Small intestine (tissue), 7 donors: Measurements from ENCODE around the gene BOD1. TPM values are rescaled to one million over a fixed set of nuclear protein-coding genes. Genes with fewer than 3 reads are reported as not detected.

Experiments
- DNase-seq, 2 donors: peaks; one replicate each; pipeline versions ENCODE4 v3.0.0 to v3.0.0-alpha.2; 2013
- FAIRE-seq: peaks from 2 replicates; lab custom pipeline; 2012; peaks lifted over from hg19 to GRCh38; lab: Jason Lieb, UNC
- H3K27ac ChIP-seq, 3 donors: one replicate each; pipeline ENCODE4 v1.5.1; 2013; ENCODE audit warnings: low read length in 2 of 3, mild to moderate bottlenecking in 2 of 3, control low read depth in 1 of 3, inconsistent platforms in 1 of 3, low read depth in 1 of 3, moderate library complexity in 1 of 3
- H3K27me3 ChIP-seq, 3 donors: one replicate each; pipeline ENCODE4 v1.6.1; 2013; ENCODE audit warnings: low read length in 3 of 3, inconsistent platforms in 1 of 3; ENCODE audit not compliant: control insufficient read depth in 3 of 3, insufficient read depth in 3 of 3
- H3K36me3 ChIP-seq, 3 donors: one replicate each; pipeline ENCODE4 v1.6.1; 2013; ENCODE audit warnings: low read length in 3 of 3, inconsistent platforms in 1 of 3, low read depth in 1 of 3, mild to moderate bottlenecking in 1 of 3, moderate library complexity in 1 of 3; ENCODE audit not compliant: control insufficient read depth in 3 of 3, insufficient read depth in 2 of 3
- H3K4me1 ChIP-seq, 3 donors: one replicate each; pipeline ENCODE4 v1.6.1; 2013; ENCODE audit warnings: low read length in 2 of 3, inconsistent platforms in 1 of 3, low read depth in 1 of 3, mild to moderate bottlenecking in 1 of 3, moderate library complexity in 1 of 3; ENCODE audit not compliant: control insufficient read depth in 3 of 3, insufficient read depth in 2 of 3
- H3K4me3 ChIP-seq, 3 donors: one replicate each; pipeline ENCODE4 v1.5.1; 2013; ENCODE audit warnings: low read length in 3 of 3, control low read depth in 1 of 3, inconsistent platforms in 1 of 3, low read depth in 1 of 3, mild to moderate bottlenecking in 1 of 3, moderate library complexity in 1 of 3
- H3K9me3 ChIP-seq, 2 donors: one replicate each; pipeline ENCODE4 v1.6.1; 2013; ENCODE audit warnings: low read depth in 1 of 2, low read length in 1 of 2; ENCODE audit not compliant: control insufficient read depth in 2 of 2, insufficient read depth in 1 of 2
- WGBS, 3 donors: extraction: QIAGEN DNeasy Blood & Tissue Kit; methylation state at CpG; one replicate each; pipeline ENCODE4 v1.1.7; 2013; 5-methylcytosine and 5-hydroxymethylcytosine counted together
- polyA plus RNA-seq, 4 donors: library from polyadenylated mRNA; stranded (reverse) in 3 of 4; unstranded in 1 of 4; fragments of 200-250 nt in 3 of 4; fragments of 120-200 nt in 1 of 4; gene quantifications; one replicate each; pipeline versions ENCODE4 v1.2.1 to v1.2.3, GENCODE V29; 2013
- donor health status: healthy with polysubstance abuse.
- donor health status: control.
- donor health status: control.
- donor health status: Bipolar disorder and iron deficiency.
- donor health status: healthy.

BOD1 gene
- polyA plus RNA-seq, 4 donors: 22.4 to 76.7 (median 36.6) TPM

GRCh38 chr5:173564106-173564505 lies 52.3 kb downstream of the BOD1 start:
- H3K9me3 ChIP-seq: peaks cover 0 to 14% of the 10 kb centered on the region in 2 donors
- no peaks in the 10 kb centered on the region for H3K36me3 ChIP-seq
- WGBS, 3 donors: 63 to 69% (median 66%) methylated on average over 4 of the region's 4 CpGs
- H3K27me3 ChIP-seq: peaks cover 0 to 2% (median 0%) of the 10 kb centered on the region in 3 donors
- H3K4me1 ChIP-seq: no peaks in the 10 kb centered on the region
- FAIRE-seq (no peak), DNase-seq (no peak)
- no peak overlapping the region for H3K27ac ChIP-seq
- H3K4me3 ChIP-seq: no peak overlapping the region

GRCh38 chr5:173563246-173563645 lies 53.2 kb downstream of the BOD1 start:
- H3K36me3 ChIP-seq: no peaks in the 10 kb centered on the region
- 69 to 85% (median 73%) methylated on average over 6 of the region's 6 CpGs for WGBS, 3 donors
- no peak overlapping the region for H3K27ac ChIP-seq
- FAIRE-seq: no peak
- DNase-seq: no peak
- peaks cover 0 to 9% of the 10 kb centered on the region in 2 donors for H3K9me3 ChIP-seq
- peaks cover 0 to 2% (median 0%) of the 10 kb centered on the region in 3 donors for H3K27me3 ChIP-seq
- H3K4me3 ChIP-seq: no peak overlapping the region
- H3K4me1 ChIP-seq: no peaks in the 10 kb centered on the region

- Histone ChIP-seq H3K4me3 (no peak overlapping the region), H3K27me3 (peaks cover 0 to 2% (median 0%) of the 10 kb centered on the region in 3 donors), H3K4me1 (no peaks in the 10 kb centered on the region), H3K36me3 (no peaks in the 10 kb centered on the region), H3K27ac (no peak overlapping the region), H3K9me3 (peaks cover 0 to 9% of the 10 kb centered on the region in 2 donors)
- DNase-seq: no peak
- FAIRE-seq: no peak
- 86 to 89% (median 87%) methylated on average over 6 of the region's 6 CpGs for WGBS, 3 donors
Observed at GRCh38 chr5:173562451-173562850, 54.0 kb downstream of the BOD1 start.
